Measurements from ENCODE around the gene TSG101.
A peak's percentile ranks its signal among the peaks of the same experiment; 100 is the strongest.

The TSG101 gene

GRCh38 chr11:18492888-18493287, 33.9 kb downstream of the TSG101 start:
- no peak for DNase-seq (ENCODE audit: low spot score)

GRCh38 chr11:18491924-18492323, 34.8 kb downstream of the TSG101 start:
- DNase-seq (ENCODE audit: low spot score), result no peak

- DNase-seq (ENCODE audit: low spot score), result no peak
Measured at GRCh38 chr11:18490736-18491485, 35.8 kb downstream of the TSG101 start.

DNA sequence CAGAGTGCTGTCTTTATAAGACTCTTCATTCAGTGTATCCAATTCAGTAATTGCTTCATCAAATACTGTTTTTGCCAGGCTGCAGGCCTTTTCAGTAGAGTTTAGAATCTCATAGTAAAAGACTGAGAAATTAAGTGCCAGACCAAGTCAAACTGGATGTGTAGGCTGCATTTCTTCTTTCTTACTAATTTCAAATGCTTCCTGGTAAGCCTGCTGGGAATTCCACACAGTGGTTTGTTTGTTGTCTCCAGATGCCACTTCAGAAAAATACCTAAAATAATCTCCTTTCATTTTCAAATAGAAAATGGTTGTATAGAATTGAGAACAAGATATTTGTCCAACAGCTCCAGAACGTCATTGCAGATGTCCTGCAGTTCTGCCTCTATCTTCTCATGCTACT, 36.4 kb downstream of the TSG101 start:
- no peak for DNase-seq (ENCODE audit: low spot score)

DNA sequence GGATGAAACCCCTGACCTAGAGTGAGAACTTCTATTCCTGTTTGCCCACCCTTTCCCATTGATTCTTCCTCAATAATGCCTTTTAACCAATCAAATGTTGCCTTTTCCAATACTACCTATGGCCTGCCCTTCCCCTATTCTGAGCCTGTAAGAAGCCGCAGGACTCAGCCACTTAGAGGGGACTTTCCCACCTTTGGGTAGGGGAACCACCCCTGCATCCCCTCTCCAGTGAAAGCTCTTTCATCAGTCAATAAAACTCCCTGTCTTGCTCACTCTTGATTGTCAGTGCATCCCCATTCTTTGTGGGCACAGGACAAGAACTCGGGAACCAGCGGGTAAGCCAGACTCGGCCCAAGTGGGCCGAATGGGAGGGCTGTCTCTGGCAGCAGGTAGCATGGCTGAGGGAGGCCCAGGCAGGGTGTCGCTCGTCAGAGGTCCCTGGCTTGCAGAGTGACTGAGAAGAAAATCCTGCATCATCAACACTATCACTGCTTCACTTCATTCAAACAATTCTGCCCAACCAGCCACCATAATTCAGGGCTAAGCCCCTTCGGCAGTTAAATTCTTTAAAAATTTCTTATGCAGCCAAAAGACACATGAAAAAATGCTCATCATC, 40.7 kb downstream of the TSG101 start:
- DNase-seq (ENCODE audit: low spot score), result no peak

DNA sequence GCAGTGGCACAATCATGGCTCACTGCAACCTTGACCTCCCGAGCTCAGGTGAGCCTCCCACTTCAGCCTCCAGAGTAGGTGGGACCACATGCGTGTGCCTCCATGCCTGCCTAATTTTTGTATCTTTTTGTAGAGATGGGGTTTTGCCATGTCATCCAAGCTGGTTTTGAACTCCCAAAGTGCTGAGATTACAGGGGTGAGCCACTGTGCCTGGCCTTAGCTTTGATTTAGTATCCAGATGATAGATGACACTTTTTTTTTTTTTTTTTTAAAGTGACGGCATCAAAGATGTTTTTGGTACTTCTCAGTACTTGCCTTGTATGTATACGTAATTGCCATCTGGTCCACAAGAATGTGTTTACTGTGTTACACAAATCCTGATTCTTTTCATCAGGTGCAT, 47.7 kb downstream of the TSG101 start:
- DNase-seq (ENCODE audit: low spot score), result no peak

DNA sequence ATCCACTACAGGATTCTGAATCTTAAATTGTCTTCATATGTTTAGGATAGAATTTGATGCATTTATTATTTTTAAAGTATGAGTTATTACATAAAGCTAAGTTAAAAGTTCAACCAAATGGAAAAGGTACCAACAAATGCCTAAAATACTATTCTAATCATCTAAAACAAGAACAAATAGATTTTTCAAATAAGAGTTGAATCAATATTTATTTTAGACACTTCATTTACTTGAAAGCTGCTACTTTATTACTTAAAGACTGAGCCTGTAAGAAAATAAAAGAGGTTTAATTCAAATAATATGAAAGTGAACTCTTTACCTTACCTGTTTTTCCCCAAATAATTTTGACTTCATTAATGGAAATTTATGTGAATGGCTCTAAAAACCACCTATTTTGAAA, 54.2 kb downstream of the TSG101 start:
- DNase-seq (ENCODE audit: low spot score), result no peak

DNA sequence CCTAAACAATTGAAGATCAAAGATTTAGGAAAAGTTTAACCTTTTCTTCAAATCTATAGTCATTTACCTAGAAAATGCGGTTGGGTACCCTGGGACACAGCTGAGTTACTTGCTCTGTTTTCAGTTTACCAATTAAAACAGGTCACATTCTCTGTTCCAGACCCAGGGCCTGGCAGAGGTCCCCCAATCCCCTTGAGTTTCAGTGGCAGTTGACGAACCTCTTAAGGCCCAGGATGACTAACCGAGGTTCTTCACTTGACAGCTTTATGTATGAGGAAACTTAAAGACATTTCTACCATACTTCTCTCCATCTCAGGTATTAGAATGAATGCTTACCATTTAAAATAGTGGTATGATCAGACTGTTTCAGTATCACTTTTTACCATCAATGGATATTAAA, 54.7 kb downstream of the TSG101 start:
- DNase-seq (ENCODE audit: low spot score), result no peak

- DNase-seq (ENCODE audit: low spot score), result no peak
Measured at GRCh38 chr11:18468961-18469360, 57.8 kb downstream of the TSG101 start.

- DNase-seq (ENCODE audit: low spot score), result no peak
Measured at GRCh38 chr11:18468059-18468458, 58.7 kb downstream of the TSG101 start.

DNA sequence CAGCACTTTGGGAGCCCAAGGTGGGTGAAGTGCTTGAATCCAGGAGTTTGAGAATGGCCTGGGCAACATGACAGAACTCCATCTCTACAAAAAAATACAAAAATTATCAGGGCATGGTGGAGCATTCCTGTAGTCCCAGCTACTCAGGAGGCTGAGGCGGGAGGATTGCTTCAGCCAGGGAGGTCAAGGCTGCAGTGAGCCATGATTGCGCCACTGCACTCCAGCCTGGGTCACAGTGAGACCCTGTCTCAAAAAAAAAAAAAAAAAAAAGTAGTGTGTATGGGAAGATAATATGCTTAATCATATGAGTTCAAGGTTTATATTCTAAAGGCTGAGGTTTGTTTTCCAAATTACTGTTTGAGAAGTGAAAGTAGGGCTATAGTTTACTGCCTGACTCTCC, 60.3 kb downstream of the TSG101 start:
- no peak for DNase-seq (ENCODE audit: low spot score)

DNA sequence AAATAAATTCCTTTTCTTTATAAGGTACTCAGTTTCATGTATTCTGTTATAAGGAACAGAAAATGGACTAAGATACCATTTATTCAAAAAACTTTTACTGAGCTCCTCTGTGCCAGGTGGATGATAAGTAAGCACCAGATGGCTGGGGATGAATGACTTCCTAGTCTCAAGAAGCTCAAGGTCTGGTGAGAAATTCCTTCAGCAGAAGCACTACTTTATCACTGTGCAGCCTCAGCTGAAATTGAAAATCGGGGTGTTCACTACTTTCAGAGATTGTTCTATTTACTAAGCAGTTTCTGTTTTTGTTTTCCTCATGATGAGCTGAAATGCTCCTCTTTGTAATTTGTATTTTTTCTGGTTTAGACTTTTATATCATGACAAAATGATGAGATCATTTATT, 63.3 kb downstream of the TSG101 start:
- no peak for DNase-seq (ENCODE audit: low spot score)

DNA sequence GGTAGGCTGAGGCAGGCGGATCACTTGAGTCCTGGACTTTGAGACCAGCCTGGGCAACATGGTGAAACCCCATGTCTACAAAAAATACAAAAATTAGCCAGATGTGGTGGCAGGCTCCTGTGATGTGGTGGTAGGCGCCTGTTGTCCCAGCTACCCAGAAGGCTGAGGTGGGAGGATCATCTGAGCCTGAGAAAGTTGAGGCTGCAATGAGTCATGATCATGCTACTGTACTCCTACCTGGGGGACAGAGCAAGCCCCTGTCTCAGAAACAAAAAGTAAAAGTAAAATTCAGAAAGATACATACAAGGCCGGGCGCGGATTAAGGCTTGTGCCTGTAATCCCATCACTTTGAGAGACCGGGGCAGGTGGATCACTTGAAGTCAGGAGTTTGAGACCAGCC, 64.8 kb downstream of the TSG101 start:
- no peak for DNase-seq (ENCODE audit: low spot score)

DNA sequence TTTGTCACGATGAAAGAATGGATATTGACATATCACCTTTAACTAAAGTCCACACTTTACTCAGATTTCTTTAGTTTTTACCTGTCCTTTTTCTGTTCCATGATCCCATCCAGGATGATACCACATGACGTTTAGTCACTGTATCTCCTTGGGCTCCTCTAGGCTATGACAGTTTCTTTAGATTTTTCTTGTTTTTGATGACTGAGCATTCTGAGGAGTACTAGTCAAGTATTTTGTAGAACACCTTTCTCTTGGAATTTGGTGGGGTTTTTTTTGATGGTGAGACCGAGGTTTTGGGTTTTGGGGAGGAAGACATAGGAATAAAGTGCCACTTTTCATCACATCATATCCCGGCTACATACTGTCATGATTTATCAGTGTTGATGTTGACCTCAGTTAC, 67.1 kb downstream of the TSG101 start:
- DNase-seq (ENCODE audit: low spot score), result no peak

- peak; percentile 10 for DNase-seq (ENCODE audit: low spot score)
Measured at GRCh38 chr11:18457450-18457849, 69.3 kb downstream of the TSG101 start.

DNA sequence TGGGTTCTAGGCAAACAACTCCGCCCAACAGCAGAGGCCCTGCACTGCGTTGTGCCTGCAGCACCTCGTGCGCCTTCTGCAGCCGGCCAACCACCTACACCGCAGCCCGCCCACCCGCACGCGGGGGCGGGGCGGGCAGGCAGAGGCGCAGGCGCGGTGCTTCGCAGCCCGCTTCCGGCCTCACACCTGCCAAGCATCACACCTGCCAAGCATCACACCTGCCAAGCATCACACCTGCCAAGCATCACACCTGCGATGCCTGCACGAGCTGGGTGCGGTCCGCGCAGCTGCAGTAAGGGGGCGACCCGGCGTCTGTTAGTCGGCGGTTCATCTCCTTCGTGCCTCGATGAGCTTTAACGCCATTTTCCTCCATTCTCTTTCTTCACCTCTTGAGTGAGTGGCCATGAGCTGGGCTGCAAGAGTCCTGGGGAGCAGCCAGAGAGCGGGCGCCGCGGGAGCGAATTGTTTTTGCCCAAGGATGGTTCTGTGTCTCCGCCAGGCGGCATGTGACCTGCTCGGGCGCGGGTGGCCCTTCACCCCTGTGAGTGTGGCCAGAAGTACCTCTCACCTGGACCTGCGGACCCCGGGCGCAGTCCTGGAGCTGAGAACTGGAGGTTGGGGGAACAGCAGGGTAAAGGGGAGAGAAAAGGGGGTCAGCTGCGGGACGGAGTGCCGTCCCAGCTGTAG, 70.9 kb downstream of the TSG101 start, which contains the start of gene LDHAL6A:
LDHAL6A (plus strand) TSS at position 171 of the 687 bp plus-strand sequence. CDS start 825 bp downstream, outside the sequence.
- no peak for DNase-seq (ENCODE audit: low spot score)

DNA sequence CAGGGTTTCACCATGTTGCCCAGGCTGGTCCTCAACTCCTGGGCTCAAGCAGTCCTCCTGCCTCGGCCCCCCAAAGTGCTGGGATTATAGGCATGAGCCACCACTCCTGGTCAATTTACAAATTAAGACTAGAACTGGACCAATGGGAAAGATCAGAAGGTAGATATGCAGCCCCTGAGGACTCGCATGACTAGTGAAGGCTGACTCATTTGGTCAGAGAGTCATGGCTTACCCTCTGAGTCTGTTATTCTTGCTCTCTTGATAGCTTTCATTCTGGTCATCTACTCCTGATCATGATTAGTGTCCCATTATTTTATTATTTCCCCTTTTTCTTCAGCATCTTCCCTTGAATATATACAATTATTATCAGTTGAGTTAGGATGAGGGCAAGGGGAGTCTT, 73.8 kb downstream of the TSG101 start:
- no peak for DNase-seq (ENCODE audit: low spot score)

DNA sequence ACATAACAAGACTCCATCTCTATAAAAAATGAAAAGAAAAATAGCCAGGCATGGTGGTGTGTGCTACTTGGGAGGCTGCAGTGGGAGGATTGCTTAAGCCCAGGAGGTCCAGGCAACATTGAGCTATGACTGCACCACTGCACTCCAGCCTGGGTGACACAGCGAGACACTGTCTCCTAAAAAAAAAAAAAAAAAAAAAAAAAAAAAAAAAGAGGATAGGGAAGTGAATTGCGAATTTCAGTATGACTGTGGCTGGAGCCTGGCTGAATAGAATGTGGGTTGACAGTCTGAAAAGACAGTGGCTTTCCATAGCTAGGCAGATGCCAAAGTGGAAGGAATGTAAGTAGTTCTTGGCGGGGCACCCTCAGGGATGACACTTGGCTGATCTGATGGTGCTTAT, 77.5 kb downstream of the TSG101 start:
- DNase-seq (ENCODE audit: low spot score), result no peak

DNA sequence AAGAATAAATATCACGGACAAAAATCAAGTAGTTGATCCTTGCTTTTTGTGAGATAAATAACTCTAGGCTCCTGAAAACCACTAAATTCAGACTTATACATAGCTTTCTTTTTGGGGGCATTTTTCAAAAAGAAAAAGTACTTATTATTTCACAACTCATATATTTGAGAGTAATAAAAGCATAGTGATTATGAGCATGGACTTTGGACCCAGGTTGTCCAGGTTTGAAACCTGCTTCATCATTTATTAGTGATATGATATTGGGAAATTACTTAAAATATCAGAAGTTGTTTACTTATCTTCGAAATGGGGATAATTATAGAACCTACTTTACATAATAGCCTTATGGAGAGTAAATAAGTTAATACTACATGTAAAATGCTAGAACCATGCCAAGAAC, 88.1 kb downstream of the TSG101 start:
- no peak for DNase-seq (ENCODE audit: low spot score)
